Suprapubic skin (tissue), 4 donors: ENCODE data around the gene SLC51B.

Source experiments
- POLR2A ChIP-seq, 2 donors: fragments of 450-650 bp; IDR thresholded peaks; one replicate each; pipeline ENCODE4 v1.6.1; 2017; ENCODE audit warnings: antibody characterized with exemption in 2 of 2, mild to moderate bottlenecking in 2 of 2, moderate library complexity in 2 of 2
- POLR2AphosphoS5 ChIP-seq, 3 donors: sonication (generic); formaldehyde crosslinking; IDR thresholded peaks; one replicate each; pipeline ENCODE4 v1.6.1; 2017; ENCODE audit warnings: antibody characterized with exemption in 3 of 3
- TF ChIP-seq, protein P1 (sequence below), 2 donors: fragments of 200-600 bp in 1 of 2; fragments of 450-650 bp in 1 of 2; sonication (generic) in 1 of 2; IDR thresholded peaks; one replicate each; pipeline ENCODE4 v1.5.1; 2016 to 2019; ENCODE audit warnings: antibody characterized with exemption in 2 of 2, mild to moderate bottlenecking in 1 of 2, moderate library complexity in 1 of 2

DNA sequence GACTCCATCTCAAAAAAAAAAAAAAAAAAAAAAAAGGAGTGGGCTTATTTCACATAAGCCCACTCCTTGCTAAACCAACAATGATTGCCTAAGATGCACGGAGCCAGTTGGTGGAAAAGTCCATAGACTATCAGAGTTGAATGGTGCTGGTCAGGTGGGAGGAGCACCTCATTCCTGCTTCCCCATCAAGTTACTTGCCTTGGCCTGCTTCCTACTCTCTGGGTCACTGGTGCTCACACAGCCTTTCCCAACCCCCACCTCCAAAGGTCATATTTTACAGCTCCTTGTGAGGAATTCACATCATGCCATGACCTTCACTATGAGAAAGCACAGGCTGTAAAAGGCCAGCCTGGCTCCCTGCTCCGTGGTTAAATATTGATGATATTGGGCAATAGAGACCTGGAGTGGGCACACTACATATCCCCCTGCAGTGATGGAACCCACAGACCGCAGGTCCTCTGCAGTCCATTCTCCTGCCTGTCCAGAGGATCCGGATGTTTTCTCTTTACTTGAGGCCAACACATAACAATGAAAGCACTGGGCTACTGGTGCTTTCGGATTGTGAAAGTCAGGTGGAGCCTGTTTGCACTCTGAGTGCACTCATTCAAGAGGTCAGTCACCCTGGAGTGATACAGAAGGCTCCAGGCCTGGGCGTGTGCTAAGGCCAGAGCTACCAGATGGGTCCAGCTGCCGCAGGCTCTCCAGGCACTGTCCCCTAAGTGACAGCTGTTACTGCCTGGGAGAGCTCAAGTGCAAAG is at the start of gene SLC51B:
- TF ChIP-seq, protein P1, sequence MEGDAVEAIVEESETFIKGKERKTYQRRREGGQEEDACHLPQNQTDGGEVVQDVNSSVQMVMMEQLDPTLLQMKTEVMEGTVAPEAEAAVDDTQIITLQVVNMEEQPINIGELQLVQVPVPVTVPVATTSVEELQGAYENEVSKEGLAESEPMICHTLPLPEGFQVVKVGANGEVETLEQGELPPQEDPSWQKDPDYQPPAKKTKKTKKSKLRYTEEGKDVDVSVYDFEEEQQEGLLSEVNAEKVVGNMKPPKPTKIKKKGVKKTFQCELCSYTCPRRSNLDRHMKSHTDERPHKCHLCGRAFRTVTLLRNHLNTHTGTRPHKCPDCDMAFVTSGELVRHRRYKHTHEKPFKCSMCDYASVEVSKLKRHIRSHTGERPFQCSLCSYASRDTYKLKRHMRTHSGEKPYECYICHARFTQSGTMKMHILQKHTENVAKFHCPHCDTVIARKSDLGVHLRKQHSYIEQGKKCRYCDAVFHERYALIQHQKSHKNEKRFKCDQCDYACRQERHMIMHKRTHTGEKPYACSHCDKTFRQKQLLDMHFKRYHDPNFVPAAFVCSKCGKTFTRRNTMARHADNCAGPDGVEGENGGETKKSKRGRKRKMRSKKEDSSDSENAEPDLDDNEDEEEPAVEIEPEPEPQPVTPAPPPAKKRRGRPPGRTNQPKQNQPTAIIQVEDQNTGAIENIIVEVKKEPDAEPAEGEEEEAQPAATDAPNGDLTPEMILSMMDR (IDR thresholded peaks at IDR 0.05) = no peak
- no peak for TF ChIP-seq POLR2A (IDR thresholded peaks at IDR 0.05)
- TF ChIP-seq POLR2AphosphoS5 (IDR thresholded peaks at IDR 0.05) = no peak
